ENCODE results near the gene SRGAP3.
A peak's percentile ranks its signal among the peaks of the same experiment; 100 is the strongest.

SRGAP3 gene

DNA sequence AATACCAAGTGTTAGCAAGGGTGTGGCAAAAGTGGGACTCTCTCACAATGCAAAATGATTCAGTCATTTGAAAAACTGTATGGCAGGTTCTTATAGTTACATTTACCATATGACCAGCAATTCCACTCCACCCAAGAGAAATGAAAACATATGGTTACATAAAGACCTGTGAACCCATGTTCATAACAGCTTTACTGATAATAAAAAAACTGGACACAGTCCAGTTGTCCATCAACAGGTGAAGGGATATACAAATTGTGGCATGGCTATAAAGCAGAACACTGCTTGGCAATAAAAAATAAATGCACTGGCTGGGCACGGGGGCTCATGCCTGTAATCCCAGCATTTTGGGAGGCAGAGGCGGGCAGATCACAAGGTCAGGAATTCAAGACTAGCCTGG lies 316.9 kb downstream of the SRGAP3 start (continued):
- TF ChIP-seq, protein P1, sequence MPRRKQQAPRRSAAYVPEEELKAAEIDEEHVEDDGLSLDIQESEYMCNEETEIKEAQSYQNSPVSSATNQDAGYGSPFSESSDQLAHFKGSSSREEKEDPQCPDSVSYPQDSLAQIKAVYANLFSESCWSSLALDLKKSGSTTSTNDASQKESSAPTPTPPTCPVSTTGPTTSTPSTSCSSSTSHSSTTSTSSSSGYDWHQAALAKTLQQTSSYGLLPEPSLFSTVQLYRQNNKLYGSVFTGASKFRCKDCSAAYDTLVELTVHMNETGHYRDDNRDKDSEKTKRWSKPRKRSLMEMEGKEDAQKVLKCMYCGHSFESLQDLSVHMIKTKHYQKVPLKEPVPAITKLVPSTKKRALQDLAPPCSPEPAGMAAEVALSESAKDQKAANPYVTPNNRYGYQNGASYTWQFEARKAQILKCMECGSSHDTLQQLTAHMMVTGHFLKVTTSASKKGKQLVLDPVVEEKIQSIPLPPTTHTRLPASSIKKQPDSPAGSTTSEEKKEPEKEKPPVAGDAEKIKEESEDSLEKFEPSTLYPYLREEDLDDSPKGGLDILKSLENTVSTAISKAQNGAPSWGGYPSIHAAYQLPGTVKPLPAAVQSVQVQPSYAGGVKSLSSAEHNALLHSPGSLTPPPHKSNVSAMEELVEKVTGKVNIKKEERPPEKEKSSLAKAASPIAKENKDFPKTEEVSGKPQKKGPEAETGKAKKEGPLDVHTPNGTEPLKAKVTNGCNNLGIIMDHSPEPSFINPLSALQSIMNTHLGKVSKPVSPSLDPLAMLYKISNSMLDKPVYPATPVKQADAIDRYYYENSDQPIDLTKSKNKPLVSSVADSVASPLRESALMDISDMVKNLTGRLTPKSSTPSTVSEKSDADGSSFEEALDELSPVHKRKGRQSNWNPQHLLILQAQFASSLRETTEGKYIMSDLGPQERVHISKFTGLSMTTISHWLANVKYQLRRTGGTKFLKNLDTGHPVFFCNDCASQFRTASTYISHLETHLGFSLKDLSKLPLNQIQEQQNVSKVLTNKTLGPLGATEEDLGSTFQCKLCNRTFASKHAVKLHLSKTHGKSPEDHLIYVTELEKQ (tag by site-specific recombination; IDR thresholded peaks at IDR 0.05; ENCODE audit: borderline replicate concordance) = no peak
- TF ChIP-seq, protein P2, sequence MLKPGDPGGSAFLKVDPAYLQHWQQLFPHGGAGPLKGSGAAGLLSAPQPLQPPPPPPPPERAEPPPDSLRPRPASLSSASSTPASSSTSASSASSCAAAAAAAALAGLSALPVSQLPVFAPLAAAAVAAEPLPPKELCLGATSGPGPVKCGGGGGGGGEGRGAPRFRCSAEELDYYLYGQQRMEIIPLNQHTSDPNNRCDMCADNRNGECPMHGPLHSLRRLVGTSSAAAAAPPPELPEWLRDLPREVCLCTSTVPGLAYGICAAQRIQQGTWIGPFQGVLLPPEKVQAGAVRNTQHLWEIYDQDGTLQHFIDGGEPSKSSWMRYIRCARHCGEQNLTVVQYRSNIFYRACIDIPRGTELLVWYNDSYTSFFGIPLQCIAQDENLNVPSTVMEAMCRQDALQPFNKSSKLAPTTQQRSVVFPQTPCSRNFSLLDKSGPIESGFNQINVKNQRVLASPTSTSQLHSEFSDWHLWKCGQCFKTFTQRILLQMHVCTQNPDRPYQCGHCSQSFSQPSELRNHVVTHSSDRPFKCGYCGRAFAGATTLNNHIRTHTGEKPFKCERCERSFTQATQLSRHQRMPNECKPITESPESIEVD (tag by site-specific recombination; IDR thresholded peaks at IDR 0.05) = no peak
- TF ChIP-seq YY2 (tag by site-specific recombination; IDR thresholded peaks at IDR 0.05) (no peak), ZNF48 (tag by site-specific recombination; IDR thresholded peaks at IDR 0.05) (no peak), ZNF140 (tag by site-specific recombination; IDR thresholded peaks at IDR 0.05) (0 out of 2 replicates have a peak, but pooled peaks have one; percentile 30), ZNF747 (tag by site-specific recombination; IDR thresholded peaks at IDR 0.05) (no peak), ZNF623 (tag by site-specific recombination; IDR thresholded peaks at IDR 0.05) (no peak), ZNF768 (tag by site-specific recombination; IDR thresholded peaks at IDR 0.05) (no peak), HOXD13 (CRISPR knock-in tag; IDR thresholded peaks at IDR 0.05; ENCODE audit: borderline replicate concordance) (no peak), ZNF132 (tag by site-specific recombination; IDR thresholded peaks at IDR 0.05; ENCODE audit: borderline replicate concordance) (no peak), SCRT2 (tag by site-specific recombination; IDR thresholded peaks at IDR 0.05) (peak; percentile 76), ZNF514 (tag by site-specific recombination; IDR thresholded peaks at IDR 0.05) (no peak), ZBTB17 (tag by site-specific recombination; IDR thresholded peaks at IDR 0.05) (no peak)
- TF ChIP-seq, protein P3, sequence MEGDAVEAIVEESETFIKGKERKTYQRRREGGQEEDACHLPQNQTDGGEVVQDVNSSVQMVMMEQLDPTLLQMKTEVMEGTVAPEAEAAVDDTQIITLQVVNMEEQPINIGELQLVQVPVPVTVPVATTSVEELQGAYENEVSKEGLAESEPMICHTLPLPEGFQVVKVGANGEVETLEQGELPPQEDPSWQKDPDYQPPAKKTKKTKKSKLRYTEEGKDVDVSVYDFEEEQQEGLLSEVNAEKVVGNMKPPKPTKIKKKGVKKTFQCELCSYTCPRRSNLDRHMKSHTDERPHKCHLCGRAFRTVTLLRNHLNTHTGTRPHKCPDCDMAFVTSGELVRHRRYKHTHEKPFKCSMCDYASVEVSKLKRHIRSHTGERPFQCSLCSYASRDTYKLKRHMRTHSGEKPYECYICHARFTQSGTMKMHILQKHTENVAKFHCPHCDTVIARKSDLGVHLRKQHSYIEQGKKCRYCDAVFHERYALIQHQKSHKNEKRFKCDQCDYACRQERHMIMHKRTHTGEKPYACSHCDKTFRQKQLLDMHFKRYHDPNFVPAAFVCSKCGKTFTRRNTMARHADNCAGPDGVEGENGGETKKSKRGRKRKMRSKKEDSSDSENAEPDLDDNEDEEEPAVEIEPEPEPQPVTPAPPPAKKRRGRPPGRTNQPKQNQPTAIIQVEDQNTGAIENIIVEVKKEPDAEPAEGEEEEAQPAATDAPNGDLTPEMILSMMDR (tag by site-specific recombination; IDR thresholded peaks at IDR 0.05) = no peak
- TF ChIP-seq, protein P4, sequence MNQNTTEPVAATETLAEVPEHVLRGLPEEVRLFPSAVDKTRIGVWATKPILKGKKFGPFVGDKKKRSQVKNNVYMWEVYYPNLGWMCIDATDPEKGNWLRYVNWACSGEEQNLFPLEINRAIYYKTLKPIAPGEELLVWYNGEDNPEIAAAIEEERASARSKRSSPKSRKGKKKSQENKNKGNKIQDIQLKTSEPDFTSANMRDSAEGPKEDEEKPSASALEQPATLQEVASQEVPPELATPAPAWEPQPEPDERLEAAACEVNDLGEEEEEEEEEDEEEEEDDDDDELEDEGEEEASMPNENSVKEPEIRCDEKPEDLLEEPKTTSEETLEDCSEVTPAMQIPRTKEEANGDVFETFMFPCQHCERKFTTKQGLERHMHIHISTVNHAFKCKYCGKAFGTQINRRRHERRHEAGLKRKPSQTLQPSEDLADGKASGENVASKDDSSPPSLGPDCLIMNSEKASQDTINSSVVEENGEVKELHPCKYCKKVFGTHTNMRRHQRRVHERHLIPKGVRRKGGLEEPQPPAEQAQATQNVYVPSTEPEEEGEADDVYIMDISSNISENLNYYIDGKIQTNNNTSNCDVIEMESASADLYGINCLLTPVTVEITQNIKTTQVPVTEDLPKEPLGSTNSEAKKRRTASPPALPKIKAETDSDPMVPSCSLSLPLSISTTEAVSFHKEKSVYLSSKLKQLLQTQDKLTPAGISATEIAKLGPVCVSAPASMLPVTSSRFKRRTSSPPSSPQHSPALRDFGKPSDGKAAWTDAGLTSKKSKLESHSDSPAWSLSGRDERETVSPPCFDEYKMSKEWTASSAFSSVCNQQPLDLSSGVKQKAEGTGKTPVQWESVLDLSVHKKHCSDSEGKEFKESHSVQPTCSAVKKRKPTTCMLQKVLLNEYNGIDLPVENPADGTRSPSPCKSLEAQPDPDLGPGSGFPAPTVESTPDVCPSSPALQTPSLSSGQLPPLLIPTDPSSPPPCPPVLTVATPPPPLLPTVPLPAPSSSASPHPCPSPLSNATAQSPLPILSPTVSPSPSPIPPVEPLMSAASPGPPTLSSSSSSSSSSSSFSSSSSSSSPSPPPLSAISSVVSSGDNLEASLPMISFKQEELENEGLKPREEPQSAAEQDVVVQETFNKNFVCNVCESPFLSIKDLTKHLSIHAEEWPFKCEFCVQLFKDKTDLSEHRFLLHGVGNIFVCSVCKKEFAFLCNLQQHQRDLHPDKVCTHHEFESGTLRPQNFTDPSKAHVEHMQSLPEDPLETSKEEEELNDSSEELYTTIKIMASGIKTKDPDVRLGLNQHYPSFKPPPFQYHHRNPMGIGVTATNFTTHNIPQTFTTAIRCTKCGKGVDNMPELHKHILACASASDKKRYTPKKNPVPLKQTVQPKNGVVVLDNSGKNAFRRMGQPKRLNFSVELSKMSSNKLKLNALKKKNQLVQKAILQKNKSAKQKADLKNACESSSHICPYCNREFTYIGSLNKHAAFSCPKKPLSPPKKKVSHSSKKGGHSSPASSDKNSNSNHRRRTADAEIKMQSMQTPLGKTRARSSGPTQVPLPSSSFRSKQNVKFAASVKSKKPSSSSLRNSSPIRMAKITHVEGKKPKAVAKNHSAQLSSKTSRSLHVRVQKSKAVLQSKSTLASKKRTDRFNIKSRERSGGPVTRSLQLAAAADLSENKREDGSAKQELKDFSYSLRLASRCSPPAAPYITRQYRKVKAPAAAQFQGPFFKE (tag by site-specific recombination; IDR thresholded peaks at IDR 0.05; ENCODE audit: borderline replicate concordance) = no peak
